ENCODE measurements around the gene DNAH9. TPM values are rescaled to one million over a fixed set of nuclear protein-coding genes. Genes with fewer than 3 reads are reported as not detected.

The DNAH9 gene
- total and polyA plus RNA-seq, 2 of the 8 experiments (the other 6 are each of a cell fraction or from before 2014, with no cell fraction given) = 0.21 to 0.86 TPM

- Histone ChIP-seq H2AK5ac (ENCODE audit: low read depth, low read length) (no peak overlapping the region), H4K8ac (ENCODE audit: extremely low read depth, insufficient read depth, low read length) (no peak overlapping the region), H2BK5ac (ENCODE audit: low read depth, low read length) (no peak overlapping the region), H3K56ac (replicated peaks; ENCODE audit: insufficient read length, low read depth, low read length) (no peak overlapping the region), H3K14ac (ENCODE audit: insufficient read length) (no peak overlapping the region), H3K79me1 (ENCODE audit: low read depth, low read length) (no peaks in the 10 kb centered on the region), H2BK12ac (ENCODE audit: low read depth, low read length) (no peak overlapping the region), H3K4me1 (replicated peaks in 1 of 4; ENCODE audit: control insufficient read depth in 3 of 4, insufficient read depth in 4 of 4, low read length in 3 of 4) (no peaks in the 10 kb centered on the region), H3K27ac (ENCODE audit: low read depth, low read length) (no peak overlapping the region), H3K4me2 (ENCODE audit: insufficient read depth in 1 of 2, low read depth in 2 of 2, low read length in 2 of 2) (no peak overlapping the region), H3K23ac (ENCODE audit: insufficient read length) (no peak overlapping the region), H3K4ac (replicated peaks; ENCODE audit: insufficient read length, low read depth, low read length) (no peak overlapping the region), H4K5ac (ENCODE audit: insufficient read length, low read depth, low read length) (no peak overlapping the region), H3K4me3 (ENCODE audit: extremely low read depth in 1 of 4, insufficient read depth in 2 of 4, low read depth in 3 of 4, low read length in 4 of 4) (no peak overlapping the region), H3K23me2 (ENCODE audit: low read depth, low read length) (no peaks in the 10 kb centered on the region; the same call in 1 of the 2 replicates), H3K9ac (replicated peaks in 1 of 4; ENCODE audit: extremely low read depth in 1 of 4, low read depth in 3 of 4, low read length in 3 of 4) (no peak overlapping the region), H4K20me1 (replicated peaks in 1 of 2; ENCODE audit: control insufficient read depth in 1 of 2, insufficient read depth in 2 of 2, low read length in 2 of 2) (no peaks in the 10 kb centered on the region), H3K79me2 (ENCODE audit: control insufficient read depth in 1 of 2, insufficient read depth in 2 of 2, low read length in 2 of 2) (no peaks in the 10 kb centered on the region), H3K18ac (ENCODE audit: extremely low read depth, low read length) (no peak overlapping the region), H2BK20ac (ENCODE audit: low read length) (no peak overlapping the region), H3K36me3 (ENCODE audit: control insufficient read depth in 2 of 4, insufficient read depth in 4 of 4, low read length in 3 of 4) (no peaks in the 10 kb centered on the region), H2BK120ac (replicated peaks; ENCODE audit: low read depth, low read length) (no peak overlapping the region), H2BK15ac (ENCODE audit: low read length) (no peak overlapping the region), H3K27me3 (replicated peaks in 1 of 4; ENCODE audit: control insufficient read depth in 3 of 4, extremely low read depth in 1 of 4, insufficient read depth in 3 of 4, low read length in 3 of 4) (no peaks in the 10 kb centered on the region), H3K9me3 (ENCODE audit: insufficient read depth in 2 of 2, low read depth in 1 of 2, low read length in 1 of 2) (no peaks in the 10 kb centered on the region), H4K91ac (replicated peaks; ENCODE audit: insufficient read length, low read length) (no peak overlapping the region), H2AFZ (ENCODE audit: low read length) (no peak overlapping the region)
- no peak for FAIRE-seq
- TF ChIP-seq KDM5A (IDR thresholded peaks at IDR 0.05; ENCODE audit: low read length) (no peak), SP4 (IDR thresholded peaks at IDR 0.05; ENCODE audit: low read length) (no peak), HDAC6 (IDR thresholded peaks at IDR 0.05; ENCODE audit: low read depth, low read length) (no peak), SP1 (IDR thresholded peaks at IDR 0.05; ENCODE audit: low read depth, low read length) (no peak), SIRT6 (IDR thresholded peaks at IDR 0.05; ENCODE audit: low read length) (no peak), POLR2A (IDR thresholded peaks at IDR 0.05; ENCODE audit: control extremely low read depth in 1 of 2, low read depth in 2 of 2, low read length in 2 of 2) (no peak)
- POLR2A ChIA-PET (ENCODE audit: partially characterized antibody) = no interaction called here
- CTCF ChIA-PET (ENCODE audit: partially characterized antibody) = interaction anchor here (1.0 kb wide), 1 partner anchor 39 kb away, joined by 4 read pairs; no protein-coding TSS in a partner anchor
- 90% methylated on average over 2 of the region's 2 CpGs; no CpG with 5 or more reads in 1 of the 2 experiments for WGBS, 2 experiments (ENCODE audit: extremely low coverage in 1 of 2, insufficient coverage in 1 of 2, insufficient read length in 1 of 2, insufficient replicate concordance in 2 of 2, low coverage in 1 of 2, low lambda C conversion rate in 2 of 2, missing lambda C conversion rate in 1 of 2)
- no peak for DNase-seq (ENCODE audit: low read depth in 1 of 2, low spot score in 2 of 2)
Observed at GRCh38 chr17:11682646-11683045, 84.4 kb downstream of the DNAH9 start.

Measured in H1 (cell line).